H9 (cell line): Measurements from ENCODE around the gene CLEC19A. TPM values are rescaled to one million over a fixed set of nuclear protein-coding genes. Genes with fewer than 3 reads are reported as not detected.

ENCODE experiments used
- DNase-seq: peaks from one replicate; pipeline ENCODE4 v3.0.0-alpha.2; 2017
- H2AFZ ChIP-seq: one replicate; pipeline ENCODE4 v1.6.1; 2013; ENCODE audit warnings: mild to moderate bottlenecking, low read length, control low read depth, moderate library complexity
- H2AK5ac ChIP-seq: 2 replicates; pipeline ENCODE4 v1.6.1; 2013; ENCODE audit warnings: low read length, control low read depth, mixed read lengths; ENCODE audit not compliant: insufficient read length
- H2BK120ac ChIP-seq: one replicate; pipeline ENCODE4 v1.6.1; 2013; ENCODE audit warnings: low read depth, mild to moderate bottlenecking, low read length, control low read depth, inconsistent platforms; ENCODE audit not compliant: poor library complexity, severe bottlenecking
- H2BK12ac ChIP-seq: 2 replicates; pipeline ENCODE4 v1.6.1; 2013; ENCODE audit warnings: low read length, control low read depth, mixed read lengths, low read depth; ENCODE audit not compliant: insufficient read length
- H2BK15ac ChIP-seq: 2 replicates; pipeline ENCODE4 v1.6.1; 2013; ENCODE audit warnings: low read depth, low read length, control low read depth
- H2BK20ac ChIP-seq: one replicate; pipeline ENCODE4 v1.6.1; 2013; ENCODE audit warnings: low read depth, mild to moderate bottlenecking, low read length, control low read depth, inconsistent platforms; ENCODE audit not compliant: poor library complexity, severe bottlenecking
- H2BK5ac ChIP-seq: 2 replicates; pipeline ENCODE4 v1.6.1; 2013; ENCODE audit warnings: low read length, control low read depth, mixed read lengths; ENCODE audit not compliant: insufficient read length
- H3K14ac ChIP-seq: 2 replicates; pipeline ENCODE4 v1.6.1; 2013; ENCODE audit warnings: low read length, control low read depth; ENCODE audit not compliant: insufficient read depth
- H3K18ac ChIP-seq: 2 replicates; pipeline ENCODE4 v1.6.1; 2013; ENCODE audit warnings: low read depth, mild to moderate bottlenecking, mixed read lengths, low read length, control low read depth; ENCODE audit not compliant: insufficient read length
- H3K23ac ChIP-seq: 2 replicates; pipeline ENCODE4 v1.6.1; 2013; ENCODE audit warnings: low read length, control low read depth, mixed read lengths, low read depth; ENCODE audit not compliant: insufficient read length
- H3K23me2 ChIP-seq: 2 replicates; pipeline ENCODE4 v1.6.1; 2013; ENCODE audit warnings: low read depth, mild to moderate bottlenecking, mixed read lengths, low read length, control low read depth; ENCODE audit not compliant: insufficient read length, poor library complexity, severe bottlenecking
- H3K27ac ChIP-seq: 2 replicates; pipeline ENCODE4 v1.5.1; 2013; ENCODE audit warnings: low read length, control low read depth, mixed read lengths, low read depth; ENCODE audit not compliant: insufficient read length
- H3K27me3 ChIP-seq: 2 replicates; pipeline ENCODE4 v1.6.1; 2013; ENCODE audit warnings: low read length, control low read depth, inconsistent platforms; ENCODE audit not compliant: insufficient read depth
- H3K4ac ChIP-seq: 2 replicates; pipeline ENCODE4 v1.6.1; 2013; ENCODE audit warnings: low read depth, mild to moderate bottlenecking, control low read depth, inconsistent platforms, low read length, moderate library complexity
- H3K4me1 ChIP-seq: 2 replicates; pipeline ENCODE4 v1.6.1; 2013; ENCODE audit warnings: low read length, control low read depth, inconsistent platforms; ENCODE audit not compliant: insufficient read depth
- H3K4me2 ChIP-seq: 2 replicates; pipeline ENCODE4 v1.6.1; 2013; ENCODE audit warnings: low read length, control low read depth, mixed read lengths; ENCODE audit not compliant: insufficient read length, insufficient read depth
- H3K56ac ChIP-seq: 2 replicates; pipeline ENCODE4 v1.6.1; 2013; ENCODE audit warnings: low read depth, mild to moderate bottlenecking, mixed read lengths, low read length, control low read depth; ENCODE audit not compliant: insufficient read length
- H3K79me1 ChIP-seq: 2 replicates; pipeline ENCODE4 v1.6.1; 2013; ENCODE audit warnings: low read depth, mild to moderate bottlenecking, moderate library complexity, low read length, control low read depth, inconsistent platforms; ENCODE audit not compliant: insufficient read depth, poor library complexity, severe bottlenecking
- H3K79me2 ChIP-seq: 2 replicates; pipeline ENCODE4 v1.6.1; 2013; ENCODE audit warnings: low read length, control low read depth, inconsistent platforms; ENCODE audit not compliant: insufficient read depth
- H3K9ac ChIP-seq: 2 replicates; pipeline ENCODE4 v1.6.1; 2013; ENCODE audit warnings: low read length, control low read depth, mixed read lengths; ENCODE audit not compliant: insufficient read length; ENCODE audit errors: extremely low read depth
- H3K9me3 ChIP-seq: one replicate; pipeline ENCODE4 v1.6.1; 2013; ENCODE audit warnings: low read depth, low read length, inconsistent platforms; ENCODE audit not compliant: control insufficient read depth
- H3T11ph ChIP-seq: one replicate; pipeline ENCODE4 v1.6.1; 2013; ENCODE audit warnings: mild to moderate bottlenecking, low read length, control low read depth, inconsistent platforms
- H4K20me1 ChIP-seq: one replicate; pipeline ENCODE4 v1.6.1; 2013; ENCODE audit not compliant: control insufficient read depth, insufficient read length, insufficient read depth
- H4K5ac ChIP-seq: 2 replicates; pipeline ENCODE4 v1.6.1; 2013; ENCODE audit warnings: low read depth, mild to moderate bottlenecking, mixed read lengths, low read length, control low read depth; ENCODE audit not compliant: insufficient read length
- H4K8ac ChIP-seq: replicated peaks from 2 replicates; pipeline ENCODE4 v1.6.1; 2013; ENCODE audit warnings: low read length, control low read depth, mixed read lengths, low read depth; ENCODE audit not compliant: insufficient read length
- H4K91ac ChIP-seq: 2 replicates; pipeline ENCODE4 v1.6.1; 2013; ENCODE audit warnings: low read depth, mild to moderate bottlenecking, moderate library complexity, mixed read lengths, low read length, control low read depth; ENCODE audit not compliant: insufficient read length
- H3K27ac Mint-ChIP-seq, 3 experiments: 2 replicates in 2 of 3; 3 replicates in 1 of 3; pipeline ENCODE4 v1.8.0; 2020 to 2021; ENCODE audit warnings: mixed read lengths in 3 of 3, mild to moderate bottlenecking in 1 of 3, moderate library complexity in 1 of 3
- H3K27me3 Mint-ChIP-seq: 2 replicates; pipeline ENCODE4 v1.8.0; 2021; ENCODE audit warnings: low read depth, mild to moderate bottlenecking, moderate library complexity, mixed read lengths
- H3K36me3 Mint-ChIP-seq, 3 experiments: 2 replicates in 2 of 3; 3 replicates in 1 of 3; pipeline ENCODE4 v1.8.0; 2020 to 2021; ENCODE audit warnings: low read depth in 3 of 3, mixed read lengths in 3 of 3; ENCODE audit not compliant: insufficient read depth in 1 of 3
- H3K4me1 Mint-ChIP-seq, 2 experiments: 2 replicates each; pipeline ENCODE4 v1.8.0; 2020; ENCODE audit warnings: mixed read lengths in 2 of 2
- H3K4me3 Mint-ChIP-seq, 2 experiments: 2 replicates in 1 of 2; 3 replicates in 1 of 2; pipeline ENCODE4 v1.8.0; 2020 to 2021; ENCODE audit warnings: mild to moderate bottlenecking in 2 of 2, mixed read lengths in 2 of 2, moderate library complexity in 1 of 2
- H3K9me3 Mint-ChIP-seq, 2 experiments: 2 replicates in 1 of 2; 3 replicates in 1 of 2; pipeline ENCODE4 v1.8.0; 2020; ENCODE audit warnings: mild to moderate bottlenecking in 2 of 2, mixed read lengths in 2 of 2, moderate library complexity in 1 of 2
- CTCF ChIP-seq: fragments of 200-600 bp; sonication (generic); conservative IDR thresholded peaks from 3 replicates; pipeline ENCODE4 v1.8.0; 2021; ENCODE audit warnings: antibody characterized with exemption, mild to moderate bottlenecking
- WGBS: extraction: QIAGEN DNeasy Blood & Tissue Kit; methylation state at CpG from one replicate; pipeline ENCODE4 v1.1.7; 2013; ENCODE audit warnings: missing lambda C conversion rate, low lambda C conversion rate, mixed read lengths; ENCODE audit not compliant: insufficient read length; ENCODE audit errors: extremely low coverage; 5-methylcytosine and 5-hydroxymethylcytosine counted together
- total RNA-seq: library from RNA; stranded (reverse); gene quantifications from 2 replicates; pipeline ENCODE4 v1.2.1, GENCODE V29; 2021

CLEC19A gene
- total RNA-seq, 1 experiment from 2014 or later, result not detected

GRCh38 chr16:19328364-19328763, 42.8 kb downstream of the CLEC19A start:
- Histone ChIP-seq H3K27ac (no peak overlapping the region), H3K79me2 (no peaks in the 10 kb centered on the region), H3K27me3 (no peaks in the 10 kb centered on the region), H2BK120ac (no peak overlapping the region), H3K4me2 (no peak overlapping the region), H4K5ac (no peak overlapping the region), H3K9ac (no peak overlapping the region), H3K23ac (no peak overlapping the region), H2BK5ac (no peak overlapping the region), H2BK12ac (no peak overlapping the region), H3K4me1 (peaks cover 3% of the 10 kb centered on the region; the same call in 1 of the 2 replicates), H4K91ac (no peak overlapping the region), H3K23me2 (no peaks in the 10 kb centered on the region), H4K8ac (no peak overlapping the region), H4K20me1 (no peaks in the 10 kb centered on the region), H3K79me1 (no peaks in the 10 kb centered on the region), H3K18ac (no peak overlapping the region), H3K4ac (no peak overlapping the region), H2BK20ac (no peak overlapping the region), H2AFZ (no peak overlapping the region), H3K9me3 (no peaks in the 10 kb centered on the region), H3T11ph (no peak overlapping the region), H2AK5ac (no peak overlapping the region), H3K56ac (no peak overlapping the region), H3K14ac (no peak overlapping the region), H2BK15ac (no peak overlapping the region)
- H3K4me3 Mint-ChIP-seq, result no peak overlapping the region
- H3K27me3 Mint-ChIP-seq, result no peaks in the 10 kb centered on the region
- H3K9me3 Mint-ChIP-seq, result peaks cover 12 to 18% of the 10 kb centered on the region in 2 experiments
- no peak for TF ChIP-seq CTCF
- DNase-seq, result no peak
- no peak overlapping the region for H3K27ac Mint-ChIP-seq
- H3K36me3 Mint-ChIP-seq, result peaks cover 0 to 16% (median 3%) of the 10 kb centered on the region in 3 experiments; a peak in 4 of 7 replicates
- no CpG with 5 or more reads among the region's 1 CpG for WGBS
- peaks cover 14 to 21% of the 10 kb centered on the region in 2 experiments for H3K4me1 Mint-ChIP-seq
